BLaER1 (cell line): ENCODE data around the gene GFAP.

Source experiments
- H3K27ac ChIP-seq: shearing (Covaris generic); formaldehyde crosslinking; 2 replicates; pipeline ENCODE4 v1.8.1; 2022
- H3K27me3 ChIP-seq: shearing (Covaris generic); formaldehyde crosslinking; 2 replicates; pipeline ENCODE4 v1.8.1; 2022
- H3K36me3 ChIP-seq: shearing (Covaris generic); formaldehyde crosslinking; 2 replicates; pipeline ENCODE4 v1.8.1; 2022
- H3K4me1 ChIP-seq: shearing (Covaris generic); formaldehyde crosslinking; 2 replicates; pipeline ENCODE4 v1.8.1; 2022
- H3K4me2 ChIP-seq: shearing (Covaris generic); formaldehyde crosslinking; 2 replicates; pipeline ENCODE4 v1.8.1; 2022
- H3K4me3 ChIP-seq: shearing (Covaris generic); formaldehyde crosslinking; 2 replicates; pipeline ENCODE4 v1.8.1; 2022
- H3K9ac ChIP-seq: shearing (Covaris generic); formaldehyde crosslinking; 2 replicates; pipeline ENCODE4 v1.8.1; 2022
- H3K9me3 ChIP-seq: shearing (Covaris generic); formaldehyde crosslinking; 2 replicates; pipeline ENCODE4 v1.8.1; 2022
- H4K20me1 ChIP-seq: shearing (Covaris generic); formaldehyde crosslinking; 2 replicates; pipeline ENCODE4 v1.8.1; 2022
- Cebpa-rat ChIP-seq: shearing (Covaris generic); IDR thresholded peaks from 2 replicates; pipeline ENCODE4 v1.8.1; 2022

Gene GFAP

GRCh38 chr17:44909681-44910144 lies 5.6 kb downstream of the GFAP start:
- Histone ChIP-seq H3K27ac (no peak overlapping the region), H3K36me3 (no peaks in the 10 kb centered on the region), H3K4me3 (no peak overlapping the region), H3K9me3 (no peaks in the 10 kb centered on the region), H4K20me1 (no peaks in the 10 kb centered on the region), H3K9ac (no peak overlapping the region), H3K4me1 (peaks cover 62% of the 10 kb centered on the region), H3K27me3 (peaks cover 46% of the 10 kb centered on the region), H3K4me2 (no peak overlapping the region)
- TF ChIP-seq Cebpa-rat: no peak

- Histone ChIP-seq H3K4me3 (no peak overlapping the region), H3K4me1 (peaks cover 54% of the 10 kb centered on the region), H4K20me1 (no peaks in the 10 kb centered on the region), H3K36me3 (no peaks in the 10 kb centered on the region), H3K4me2 (peak overlapping the region; percentile 60), H3K9me3 (no peaks in the 10 kb centered on the region), H3K27ac (no peak overlapping the region), H3K9ac (no peak overlapping the region), H3K27me3 (peaks cover 39% of the 10 kb centered on the region)
- no peak for TF ChIP-seq Cebpa-rat
Measured at GRCh38 chr17:44908761-44909326, 6.5 kb downstream of the GFAP start.

- Histone ChIP-seq H3K9me3 (no peaks in the 10 kb centered on the region), H3K27ac (no peak overlapping the region), H3K4me1 (peaks cover 52% of the 10 kb centered on the region), H3K9ac (no peak overlapping the region), H3K4me3 (no peak overlapping the region), H4K20me1 (no peaks in the 10 kb centered on the region), H3K36me3 (no peaks in the 10 kb centered on the region), H3K27me3 (peaks cover 36% of the 10 kb centered on the region), H3K4me2 (no peak overlapping the region)
- no peak for TF ChIP-seq Cebpa-rat
Measured at GRCh38 chr17:44907729-44908470, 7.4 kb downstream of the GFAP start.

GRCh38 chr17:44906763-44907728 lies 8.3 kb downstream of the GFAP start:
- Histone ChIP-seq H3K27me3 (peaks cover 36% of the 10 kb centered on the region), H3K4me1 (peaks cover 52% of the 10 kb centered on the region), H3K9ac (no peak overlapping the region), H3K36me3 (no peaks in the 10 kb centered on the region), H3K4me3 (no peak overlapping the region), H3K4me2 (no peak overlapping the region), H3K27ac (no peak overlapping the region), H3K9me3 (no peaks in the 10 kb centered on the region), H4K20me1 (no peaks in the 10 kb centered on the region)
- no peak for TF ChIP-seq Cebpa-rat

- Histone ChIP-seq H3K36me3 (no peaks in the 10 kb centered on the region), H3K4me1 (peaks cover 46% of the 10 kb centered on the region), H3K4me2 (no peak overlapping the region), H3K27ac (no peak overlapping the region), H3K9ac (no peak overlapping the region), H4K20me1 (no peaks in the 10 kb centered on the region), H3K9me3 (no peaks in the 10 kb centered on the region), H3K27me3 (peaks cover 36% of the 10 kb centered on the region), H3K4me3 (no peak overlapping the region)
- TF ChIP-seq Cebpa-rat: no peak
Measured at GRCh38 chr17:44906010-44906646, 9.2 kb downstream of the GFAP start.

GRCh38 chr17:44905006-44906000 lies 10.0 kb downstream of the GFAP start:
- TF ChIP-seq Cebpa-rat: no peak
- peaks cover 36% of the 10 kb centered on the region for H3K27me3 ChIP-seq
- no peak overlapping the region for H3K27ac ChIP-seq
- peaks cover 41% of the 10 kb centered on the region for H3K4me1 ChIP-seq
- H3K9me3 ChIP-seq: no peaks in the 10 kb centered on the region
- H3K4me2 ChIP-seq: 0 out of 2 replicates have a peak overlapping the region, but pooled peaks have one; percentile 5
- H3K36me3 ChIP-seq: no peaks in the 10 kb centered on the region
- H3K4me3 ChIP-seq: no peak overlapping the region
- H3K9ac ChIP-seq: no peak overlapping the region
- H4K20me1 ChIP-seq: no peaks in the 10 kb centered on the region

- Histone ChIP-seq H3K4me1 (peaks cover 40% of the 10 kb centered on the region), H3K4me3 (no peak overlapping the region), H3K9me3 (no peaks in the 10 kb centered on the region), H3K27ac (no peak overlapping the region), H3K9ac (no peak overlapping the region), H3K36me3 (no peaks in the 10 kb centered on the region), H3K4me2 (no peak overlapping the region), H3K27me3 (peaks cover 36% of the 10 kb centered on the region), H4K20me1 (no peaks in the 10 kb centered on the region)
- TF ChIP-seq Cebpa-rat: no peak
Measured at GRCh38 chr17:44904001-44904984, 11.0 kb downstream of the GFAP start.
